Esophagus (tissue), 2 donors: ENCODE results near the gene TRIM7. TPM values are rescaled to one million over a fixed set of nuclear protein-coding genes. Genes with fewer than 3 reads are reported as not detected.

Experiments
- H3K27ac ChIP-seq, 2 donors: one replicate each; pipeline ENCODE4 v1.5.1; 2013; ENCODE audit warnings: low read depth in 2 of 2, mild to moderate bottlenecking in 2 of 2, inconsistent platforms in 1 of 2, low read length in 1 of 2, moderate library complexity in 1 of 2
- H3K27me3 ChIP-seq, 2 donors: one replicate each; pipeline ENCODE4 v1.6.1; 2013; ENCODE audit warnings: low read length in 2 of 2, control low read depth in 1 of 2, mild to moderate bottlenecking in 1 of 2; ENCODE audit not compliant: insufficient read depth in 2 of 2, control insufficient read depth in 1 of 2
- H3K36me3 ChIP-seq, 2 donors: one replicate each; pipeline ENCODE4 v1.6.1; 2013; ENCODE audit warnings: low read length in 1 of 2; ENCODE audit not compliant: control insufficient read depth in 2 of 2, insufficient read depth in 2 of 2
- H3K4me1 ChIP-seq, 2 donors: one replicate each; pipeline ENCODE4 v1.6.1; 2013; ENCODE audit warnings: low read length in 1 of 2; ENCODE audit not compliant: control insufficient read depth in 2 of 2, insufficient read depth in 2 of 2
- H3K4me3 ChIP-seq, 2 donors: one replicate each; pipeline ENCODE4 v1.5.1; 2013; ENCODE audit warnings: low read length in 2 of 2, mild to moderate bottlenecking in 2 of 2, low read depth in 1 of 2, moderate library complexity in 1 of 2
- H3K9me3 ChIP-seq, 2 donors: one replicate each; pipeline ENCODE4 v1.6.1; 2013; ENCODE audit warnings: mild to moderate bottlenecking in 2 of 2, low read depth in 1 of 2, low read length in 1 of 2, moderate library complexity in 1 of 2; ENCODE audit not compliant: control insufficient read depth in 2 of 2, insufficient read depth in 1 of 2
- WGBS, 2 donors: extraction: QIAGEN DNeasy Blood & Tissue Kit; methylation state at CpG; one replicate each; pipeline ENCODE4 v1.1.7; 2013; 5-methylcytosine and 5-hydroxymethylcytosine counted together
- polyA plus RNA-seq, 2 donors: library from polyadenylated mRNA; stranded (reverse); fragments of 200-250 nt; gene quantifications; one replicate each; pipeline ENCODE4 v1.2.3, GENCODE V29; 2013
- donor health status: healthy with polysubstance abuse.
- donor health status: Bipolar disorder and iron deficiency.

Gene TRIM7
- polyA plus RNA-seq, 2 donors: 26.9 to 33.8 TPM

GRCh38 chr5:181221792-181222629 lies 17.0 kb upstream of the TRIM7 start:
- peaks cover 4 to 16% of the 10 kb centered on the region in 2 donors for H3K4me1 ChIP-seq
- H3K9me3 ChIP-seq: no peaks in the 10 kb centered on the region
- H3K27ac ChIP-seq: peak overlapping the region; percentile 95 to 96
- no peaks in the 10 kb centered on the region for H3K27me3 ChIP-seq
- H3K36me3 ChIP-seq: no peaks in the 10 kb centered on the region
- H3K4me3 ChIP-seq: peak overlapping the region; percentile 69 to 72
- 4 to 5% methylated on average over 50 of the region's 50 CpGs for WGBS, 2 donors

GRCh38 chr5:181221105-181221791 lies 16.3 kb upstream of the TRIM7 start:
- Histone ChIP-seq H3K4me3 (no peak overlapping the region), H3K36me3 (no peaks in the 10 kb centered on the region), H3K27me3 (no peaks in the 10 kb centered on the region), H3K4me1 (peaks cover 4 to 17% of the 10 kb centered on the region in 2 donors), H3K9me3 (no peaks in the 10 kb centered on the region), H3K27ac (peak overlapping the region; percentile 95 to 96)
- 52 to 62% methylated on average over 27 of the region's 27 CpGs for WGBS, 2 donors

GRCh38 chr5:181220178-181220515 lies 15.2 kb upstream of the TRIM7 start:
- Histone ChIP-seq H3K27me3 (no peaks in the 10 kb centered on the region), H3K4me1 (peaks cover 4 to 17% of the 10 kb centered on the region in 2 donors), H3K4me3 (no peak overlapping the region), H3K9me3 (no peaks in the 10 kb centered on the region), H3K27ac (no peak overlapping the region), H3K36me3 (no peaks in the 10 kb centered on the region)
- WGBS, 2 donors: 91 to 94% methylated on average over 10 of the region's 10 CpGs

- H3K36me3 ChIP-seq: no peaks in the 10 kb centered on the region
- peaks cover 3 to 15% of the 10 kb centered on the region in 2 donors for H3K4me1 ChIP-seq
- H3K9me3 ChIP-seq: no peaks in the 10 kb centered on the region
- WGBS, 2 donors: 69 to 78% methylated on average over 49 of the region's 49 CpGs
- no peak overlapping the region for H3K27ac ChIP-seq
- H3K4me3 ChIP-seq: no peak overlapping the region
- no peaks in the 10 kb centered on the region for H3K27me3 ChIP-seq
Measured at GRCh38 chr5:181219262-181220177, 14.5 kb upstream of the TRIM7 start.

- no peaks in the 10 kb centered on the region for H3K36me3 ChIP-seq
- H3K27ac ChIP-seq: peak overlapping the region in 1 of 2 donors; percentile 51
- no peaks in the 10 kb centered on the region for H3K9me3 ChIP-seq
- H3K4me3 ChIP-seq: peak overlapping the region in 1 of 2 donors; percentile 24
- 38 to 43% methylated on average over 10 of the region's 10 CpGs for WGBS, 2 donors
- no peaks in the 10 kb centered on the region for H3K27me3 ChIP-seq
- peaks cover 0 to 9% of the 10 kb centered on the region in 2 donors for H3K4me1 ChIP-seq
Measured at GRCh38 chr5:181218795-181219124, 13.8 kb upstream of the TRIM7 start.

- no peaks in the 10 kb centered on the region for H3K27me3 ChIP-seq
- peaks cover 0 to 9% of the 10 kb centered on the region in 2 donors for H3K4me1 ChIP-seq
- H3K4me3 ChIP-seq: peak overlapping the region; percentile 41 to 47
- WGBS, 2 donors: 3 to 4% methylated on average over 13 of the region's 13 CpGs
- peak overlapping the region; percentile 54 to 73 for H3K27ac ChIP-seq
- H3K36me3 ChIP-seq: no peaks in the 10 kb centered on the region
- no peaks in the 10 kb centered on the region for H3K9me3 ChIP-seq
Measured at GRCh38 chr5:181217803-181218062, 12.7 kb upstream of the TRIM7 start.

GRCh38 chr5:181217111-181217802 lies 12.3 kb upstream of the TRIM7 start:
- WGBS, 2 donors: 1% methylated on average over 46 of the region's 46 CpGs
- Histone ChIP-seq H3K4me1 (peaks cover 0 to 9% of the 10 kb centered on the region in 2 donors), H3K27me3 (no peaks in the 10 kb centered on the region), H3K36me3 (no peaks in the 10 kb centered on the region), H3K27ac (peak overlapping the region; percentile 54 to 73), H3K9me3 (no peaks in the 10 kb centered on the region), H3K4me3 (peak overlapping the region; percentile 41 to 47)

GRCh38 chr5:181215997-181216989 lies 11.3 kb upstream of the TRIM7 start:
- peaks cover 0 to 4% of the 10 kb centered on the region in 2 donors for H3K4me1 ChIP-seq
- 31 to 34% methylated on average over 44 of the region's 44 CpGs for WGBS, 2 donors
- no peaks in the 10 kb centered on the region for H3K36me3 ChIP-seq
- no peaks in the 10 kb centered on the region for H3K27me3 ChIP-seq
- H3K4me3 ChIP-seq: peak overlapping the region in 1 of 2 donors; percentile 41
- H3K27ac ChIP-seq: peak overlapping the region in 1 of 2 donors; percentile 52
- H3K9me3 ChIP-seq: no peaks in the 10 kb centered on the region
